Vagina (tissue), 2 donors: ENCODE data around the gene CSGALNACT2. TPM values are rescaled to one million over a fixed set of nuclear protein-coding genes. Genes with fewer than 3 reads are reported as not detected.
"Not testable (repeated sequence)": the region's sequence is repeated elsewhere in the genome, so short reads cannot be mapped to it uniquely, and the experiment has no call there.

Experiments
- DNase-seq, 2 donors: peaks; one replicate each; pipeline ENCODE4 v3.0.0-alpha.2; 2017; ENCODE audit errors: extremely low spot score in 2 of 2
- H3K27ac ChIP-seq: fragments of 200-600 bp; sonication (generic); one replicate; pipeline ENCODE4 v1.5.1; 2019
- H3K27me3 ChIP-seq: fragments of 200-600 bp; sonication (generic); one replicate; pipeline ENCODE4 v1.5.1; 2019
- H3K36me3 ChIP-seq, 2 donors: fragments of 200-600 bp; sonication (generic); one replicate each; pipeline ENCODE4 v1.5.1; 2017 to 2019
- H3K4me1 ChIP-seq: fragments of 200-600 bp; sonication (generic); one replicate; pipeline ENCODE4 v1.5.1; 2019
- H3K4me3 ChIP-seq, 2 donors: fragments of 200-600 bp; sonication (generic); 1 replicate in 1 of 2; 2 replicates in 1 of 2; pipeline ENCODE4 v1.5.1; 2016 to 2019
- H3K9me3 ChIP-seq: fragments of 200-600 bp; sonication (generic); one replicate; pipeline ENCODE4 v1.5.1; 2019
- CTCF ChIP-seq, 3 experiments: fragments of 450-650 bp in 2 of 3; fragments of 200-600 bp in 1 of 3; sonication (generic) in 1 of 3; IDR thresholded peaks; one replicate each; pipeline ENCODE4 v1.5.1; 2017 to 2019; ENCODE audit warnings: antibody characterized with exemption in 3 of 3, mild to moderate bottlenecking in 2 of 3, moderate library complexity in 2 of 3
- POLR2A ChIP-seq, 2 donors: fragments of 450-650 bp; IDR thresholded peaks; one replicate each; pipeline ENCODE4 v1.6.1; 2017; ENCODE audit warnings: antibody characterized with exemption in 2 of 2, mild to moderate bottlenecking in 2 of 2, moderate library complexity in 2 of 2
- POLR2AphosphoS5 ChIP-seq, 2 donors: sonication (generic); formaldehyde crosslinking; IDR thresholded peaks; one replicate each; pipeline ENCODE4 v1.9.0; 2017; ENCODE audit warnings: antibody characterized with exemption in 2 of 2, mild to moderate bottlenecking in 2 of 2, low read depth in 1 of 2; ENCODE audit not compliant: insufficient read depth in 1 of 2
- intact Hi-C: fragments of 100-400 bp; cut with DNase I; formaldehyde crosslinking; loops from one replicate; pipeline ENCODE4 v1.15.1; 2023
- total RNA-seq: library from RNA; depleted of rRNA; stranded (reverse); fragments of >200 nt; gene quantifications from one replicate; pipeline ENCODE4 v1.2.3, GENCODE V29; 2016

Gene CSGALNACT2
- total RNA-seq, 1 donor from 2014 or later, result 21.9 TPM

- Histone ChIP-seq H3K27ac (no peak overlapping the region), H3K4me3 (no peak overlapping the region), H3K4me1 (no peaks in the 10 kb centered on the region), H3K27me3 (no peaks in the 10 kb centered on the region), H3K36me3 (no peaks in the 10 kb centered on the region), H3K9me3 (no peaks in the 10 kb centered on the region)
- no peak for DNase-seq
- intact Hi-C loops, result no loop called here
- TF ChIP-seq POLR2AphosphoS5 (IDR thresholded peaks at IDR 0.05; ENCODE audit: insufficient read depth in 1 of 2, low read depth in 1 of 2) (no peak), CTCF (IDR thresholded peaks at IDR 0.05) (no peak), POLR2A (IDR thresholded peaks at IDR 0.05) (no peak)
Observed at GRCh38 chr10:43218951-43219837, 80.9 kb downstream of the CSGALNACT2 start.

- intact Hi-C loops, result no loop called here
- no peaks in the 10 kb centered on the region for H3K27me3 ChIP-seq
- H3K27ac ChIP-seq, result no peak overlapping the region
- DNase-seq, result no peak
- H3K4me1 ChIP-seq, result no peaks in the 10 kb centered on the region
- H3K4me3 ChIP-seq, result no peak overlapping the region
- no peak for TF ChIP-seq CTCF (IDR thresholded peaks at IDR 0.05)
- H3K36me3 ChIP-seq, result no peaks in the 10 kb centered on the region
- no peaks in the 10 kb centered on the region for H3K9me3 ChIP-seq
Observed at GRCh38 chr10:43219848-43220247, 81.6 kb downstream of the CSGALNACT2 start.

GRCh38 chr10:43220251-43220650 lies 82.0 kb downstream of the CSGALNACT2 start:
- H3K27me3 ChIP-seq, intact Hi-C loops, DNase-seq, H3K9me3 ChIP-seq, H3K27ac ChIP-seq, H3K4me1 ChIP-seq, H3K36me3 ChIP-seq, H3K4me3 ChIP-seq: not testable (repeated sequence)

GRCh38 chr10:43220657-43221418 lies 82.6 kb downstream of the CSGALNACT2 start:
- no peaks in the 10 kb centered on the region for H3K9me3 ChIP-seq
- H3K4me1 ChIP-seq, result no peaks in the 10 kb centered on the region
- H3K36me3 ChIP-seq, result no peaks in the 10 kb centered on the region
- intact Hi-C loops, result no loop called here
- no peak overlapping the region for H3K4me3 ChIP-seq
- no peaks in the 10 kb centered on the region for H3K27me3 ChIP-seq
- no peak overlapping the region for H3K27ac ChIP-seq
- no peak for DNase-seq
- TF ChIP-seq POLR2AphosphoS5 (IDR thresholded peaks at IDR 0.05; ENCODE audit: insufficient read depth in 1 of 2, low read depth in 1 of 2) (no peak), POLR2A (IDR thresholded peaks at IDR 0.05) (no peak), CTCF (IDR thresholded peaks at IDR 0.05) (no peak)

- Histone ChIP-seq H3K27ac (no peak overlapping the region), H3K4me1 (no peaks in the 10 kb centered on the region), H3K36me3 (no peaks in the 10 kb centered on the region), H3K27me3 (no peaks in the 10 kb centered on the region), H3K4me3 (no peak overlapping the region), H3K9me3 (no peaks in the 10 kb centered on the region)
- no peak for DNase-seq
- intact Hi-C loops, result no loop called here
- TF ChIP-seq CTCF (IDR thresholded peaks at IDR 0.05), result no peak
- no peak for TF ChIP-seq POLR2A (IDR thresholded peaks at IDR 0.05)
- no peak for TF ChIP-seq POLR2AphosphoS5 (IDR thresholded peaks at IDR 0.05; ENCODE audit: insufficient read depth in 1 of 2, low read depth in 1 of 2)
Observed at GRCh38 chr10:43221419-43222209, 83.4 kb downstream of the CSGALNACT2 start.
